ENCODE data around the gene TUT4. TPM values are rescaled to one million over a fixed set of nuclear protein-coding genes. Genes with fewer than 3 reads are reported as not detected.

TUT4 gene, protein sequence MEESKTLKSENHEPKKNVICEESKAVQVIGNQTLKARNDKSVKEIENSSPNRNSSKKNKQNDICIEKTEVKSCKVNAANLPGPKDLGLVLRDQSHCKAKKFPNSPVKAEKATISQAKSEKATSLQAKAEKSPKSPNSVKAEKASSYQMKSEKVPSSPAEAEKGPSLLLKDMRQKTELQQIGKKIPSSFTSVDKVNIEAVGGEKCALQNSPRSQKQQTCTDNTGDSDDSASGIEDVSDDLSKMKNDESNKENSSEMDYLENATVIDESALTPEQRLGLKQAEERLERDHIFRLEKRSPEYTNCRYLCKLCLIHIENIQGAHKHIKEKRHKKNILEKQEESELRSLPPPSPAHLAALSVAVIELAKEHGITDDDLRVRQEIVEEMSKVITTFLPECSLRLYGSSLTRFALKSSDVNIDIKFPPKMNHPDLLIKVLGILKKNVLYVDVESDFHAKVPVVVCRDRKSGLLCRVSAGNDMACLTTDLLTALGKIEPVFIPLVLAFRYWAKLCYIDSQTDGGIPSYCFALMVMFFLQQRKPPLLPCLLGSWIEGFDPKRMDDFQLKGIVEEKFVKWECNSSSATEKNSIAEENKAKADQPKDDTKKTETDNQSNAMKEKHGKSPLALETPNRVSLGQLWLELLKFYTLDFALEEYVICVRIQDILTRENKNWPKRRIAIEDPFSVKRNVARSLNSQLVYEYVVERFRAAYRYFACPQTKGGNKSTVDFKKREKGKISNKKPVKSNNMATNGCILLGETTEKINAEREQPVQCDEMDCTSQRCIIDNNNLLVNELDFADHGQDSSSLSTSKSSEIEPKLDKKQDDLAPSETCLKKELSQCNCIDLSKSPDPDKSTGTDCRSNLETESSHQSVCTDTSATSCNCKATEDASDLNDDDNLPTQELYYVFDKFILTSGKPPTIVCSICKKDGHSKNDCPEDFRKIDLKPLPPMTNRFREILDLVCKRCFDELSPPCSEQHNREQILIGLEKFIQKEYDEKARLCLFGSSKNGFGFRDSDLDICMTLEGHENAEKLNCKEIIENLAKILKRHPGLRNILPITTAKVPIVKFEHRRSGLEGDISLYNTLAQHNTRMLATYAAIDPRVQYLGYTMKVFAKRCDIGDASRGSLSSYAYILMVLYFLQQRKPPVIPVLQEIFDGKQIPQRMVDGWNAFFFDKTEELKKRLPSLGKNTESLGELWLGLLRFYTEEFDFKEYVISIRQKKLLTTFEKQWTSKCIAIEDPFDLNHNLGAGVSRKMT (N-terminal part only)
- 100 to 1,000 TPM in 1 of 2 donors, 10 to 100 TPM in 1; 37.2 to 142 TPM for total RNA-seq
- polyA plus RNA-seq: 10 to 100 TPM; 16.4 to 19.9 TPM
- long read RNA-seq, donor 1, full-length matches to known transcripts: 9 of 55 reads
- long read RNA-seq, donor 1, partial matches to known transcripts: 46 of 55 reads
- long read RNA-seq, donor 1, other reads (novel, unspliced or antisense): 0 of 55 reads
- long read RNA-seq, donor 2, partial matches to known transcripts: 8 of 10 reads
- long read RNA-seq, donor 2, other reads (novel, unspliced or antisense): 0 of 10 reads
- long read RNA-seq, donor 3, full-length matches to known transcripts: 5 of 39 reads
- long read RNA-seq, donor 3, partial matches to known transcripts: 34 of 39 reads
- long read RNA-seq, donor 3, other reads (novel, unspliced or antisense): 0 of 39 reads
- long read RNA-seq, donor 4, full-length matches to known transcripts: 5 of 22 reads
- long read RNA-seq, donor 4, partial matches to known transcripts: 17 of 22 reads
- long read RNA-seq, donor 4, other reads (novel, unspliced or antisense): 0 of 22 reads
- long read RNA-seq, donor 5, full-length matches to known transcripts: 15 of 46 reads
- long read RNA-seq, donor 5, partial matches to known transcripts: 31 of 46 reads
- long read RNA-seq, donor 5, other reads (novel, unspliced or antisense): 0 of 46 reads

DNA sequence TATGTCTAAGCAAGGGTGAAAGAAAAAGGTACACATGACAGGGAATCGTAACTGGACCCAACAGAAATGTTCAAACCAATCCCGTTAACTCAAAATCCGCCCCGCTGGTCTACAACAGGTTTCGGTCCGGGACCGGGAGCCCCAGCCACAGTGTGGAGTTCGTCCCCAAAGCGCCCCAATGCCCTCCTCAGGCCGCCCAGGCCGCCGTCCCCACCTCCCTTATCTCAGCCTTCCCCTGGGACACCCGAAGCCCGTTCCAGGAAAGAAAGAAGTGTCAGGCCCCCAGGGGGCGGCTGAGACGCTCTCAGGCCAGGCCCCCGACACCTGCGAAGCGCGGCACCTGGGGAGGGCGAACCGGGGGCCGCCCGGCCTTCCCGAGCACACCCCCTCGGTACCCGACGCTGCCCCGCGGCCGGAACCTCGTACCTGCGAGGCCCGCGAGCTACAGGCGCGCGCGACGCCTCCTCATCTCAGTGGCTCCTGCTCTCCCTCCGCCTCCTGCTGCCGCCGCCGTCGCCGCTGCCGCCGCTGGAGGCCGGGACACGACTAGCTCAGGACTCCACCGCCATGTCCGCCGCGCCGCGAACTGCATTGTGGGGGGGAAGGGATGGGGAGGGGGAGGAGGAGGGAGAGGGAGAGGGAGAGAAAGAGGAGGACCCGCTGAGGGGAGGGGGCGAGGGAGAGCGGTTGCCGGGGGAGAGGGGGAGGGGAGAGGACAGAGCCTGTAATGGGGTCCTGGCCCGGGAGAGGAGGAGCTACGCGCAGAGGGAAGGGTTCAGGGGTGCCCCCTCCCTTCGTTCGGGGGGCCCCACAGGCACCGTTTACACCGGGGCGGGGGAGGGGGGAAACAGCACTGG lies at the start of gene TUT4:
TSS of gene TUT4 (minus strand) at position 588 of the 857 bp plus-strand sequence. CDS start 26,812 bp downstream, outside the sequence.
- Histone ChIP-seq H3K27me3 (ENCODE audit: control insufficient read depth in 3 of 3, insufficient read depth in 3 of 3, low read length in 2 of 3) (no peaks in the 10 kb centered on the region), H3K4me3 (peak within 1 kb of the TSS; percentile 69), H3K9me3 (ENCODE audit: control insufficient read depth in 4 of 4, insufficient read depth in 3 of 4, low read length in 3 of 4) (no peaks in the 10 kb centered on the region), H3K4me1 (ENCODE audit: control insufficient read depth in 5 of 5, insufficient read depth in 5 of 5, low read length in 5 of 5) (peaks cover 0 to 31% (median 9%) of the 10 kb centered on the region in 5 donors), H3K36me3 (ENCODE audit: control insufficient read depth in 4 of 4, insufficient read depth in 4 of 4, low read length in 4 of 4) (no peaks in the 10 kb centered on the region), H3K9ac (ENCODE audit: insufficient read depth in 1 of 2, low read length in 2 of 2) (peak within 1 kb of the TSS; percentile 90 to 93), H3K27ac (ENCODE audit: low read depth in 1 of 2, low read length in 1 of 2) (peak within 1 kb of the TSS; percentile 88 to 91)
- TF ChIP-seq, protein P1, sequence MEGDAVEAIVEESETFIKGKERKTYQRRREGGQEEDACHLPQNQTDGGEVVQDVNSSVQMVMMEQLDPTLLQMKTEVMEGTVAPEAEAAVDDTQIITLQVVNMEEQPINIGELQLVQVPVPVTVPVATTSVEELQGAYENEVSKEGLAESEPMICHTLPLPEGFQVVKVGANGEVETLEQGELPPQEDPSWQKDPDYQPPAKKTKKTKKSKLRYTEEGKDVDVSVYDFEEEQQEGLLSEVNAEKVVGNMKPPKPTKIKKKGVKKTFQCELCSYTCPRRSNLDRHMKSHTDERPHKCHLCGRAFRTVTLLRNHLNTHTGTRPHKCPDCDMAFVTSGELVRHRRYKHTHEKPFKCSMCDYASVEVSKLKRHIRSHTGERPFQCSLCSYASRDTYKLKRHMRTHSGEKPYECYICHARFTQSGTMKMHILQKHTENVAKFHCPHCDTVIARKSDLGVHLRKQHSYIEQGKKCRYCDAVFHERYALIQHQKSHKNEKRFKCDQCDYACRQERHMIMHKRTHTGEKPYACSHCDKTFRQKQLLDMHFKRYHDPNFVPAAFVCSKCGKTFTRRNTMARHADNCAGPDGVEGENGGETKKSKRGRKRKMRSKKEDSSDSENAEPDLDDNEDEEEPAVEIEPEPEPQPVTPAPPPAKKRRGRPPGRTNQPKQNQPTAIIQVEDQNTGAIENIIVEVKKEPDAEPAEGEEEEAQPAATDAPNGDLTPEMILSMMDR (IDR thresholded peaks at IDR 0.05; ENCODE audit: control extremely low read depth, extremely low read depth): no peak
- WGBS, 2 donors: 0 to 1% methylated on average over 54 to 68 of the region's 68 CpGs
- DNase-seq: peak; percentile 97 to 98 (median 98)
- ATAC-seq (ENCODE audit: insufficient read depth, low FRiP score): peak; percentile 77

DNA sequence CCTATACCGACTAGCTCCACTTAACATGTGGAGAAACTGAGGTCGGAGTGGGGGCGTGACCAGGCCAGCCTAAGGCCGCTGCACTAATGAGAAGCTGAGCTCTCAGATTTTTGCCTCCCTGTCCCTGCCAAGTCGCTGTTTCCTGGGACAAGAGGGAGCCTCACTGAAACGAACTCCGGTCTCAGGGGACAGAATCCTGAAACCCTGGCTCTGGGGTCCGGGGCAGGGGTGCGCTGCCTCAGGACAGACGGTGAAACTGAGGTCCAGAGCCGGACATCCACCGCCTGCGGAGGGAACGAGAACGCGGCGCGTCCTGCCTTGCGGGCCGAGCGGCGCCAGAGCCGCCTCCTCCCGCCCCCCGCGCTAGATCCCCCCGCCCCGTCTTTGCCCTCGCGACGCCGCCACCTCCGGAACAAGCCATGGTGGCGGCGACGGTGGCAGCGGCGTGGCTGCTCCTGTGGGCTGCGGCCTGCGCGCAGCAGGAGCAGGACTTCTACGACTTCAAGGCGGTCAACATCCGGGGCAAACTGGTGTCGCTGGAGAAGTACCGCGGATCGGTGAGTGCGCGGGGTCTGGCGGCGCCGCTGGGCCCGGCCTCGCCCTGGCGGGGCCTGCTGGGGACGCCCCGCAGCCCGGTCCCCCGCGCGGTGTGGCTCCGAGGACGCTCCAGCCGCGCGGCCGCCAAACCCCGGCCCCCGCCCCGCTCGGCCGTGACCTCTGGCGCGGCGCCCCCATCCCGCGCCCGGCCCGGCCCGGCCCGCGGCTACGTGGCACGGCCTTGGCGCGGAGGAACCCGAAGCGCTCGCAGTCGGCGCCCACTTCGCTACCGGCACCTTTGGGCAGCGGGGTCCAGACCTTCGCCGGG lies 49.3 kb upstream of the TUT4 start, which contains the start of gene GPX7:
TSS of gene GPX7 (plus strand) at position 381 of the 865 bp plus-strand sequence. CDS start at position 420, 39 bp downstream.
- TF ChIP-seq, protein P1 (IDR thresholded peaks at IDR 0.05; ENCODE audit: control extremely low read depth, extremely low read depth): no peak
- H3K4me1 ChIP-seq (ENCODE audit: control insufficient read depth in 5 of 5, insufficient read depth in 5 of 5, low read length in 5 of 5): peaks cover 0 to 30% (median 13%) of the 10 kb centered on the region in 5 donors
- DNase-seq (peak; percentile 62 to 75 (median 65)), ATAC-seq (ENCODE audit: insufficient read depth, low FRiP score) (peak; percentile 42)
- peak within 1 kb of the TSS; percentile 86 to 91 for H3K27ac ChIP-seq (ENCODE audit: low read depth in 1 of 2, low read length in 1 of 2)
- peaks cover 0 to 13% (median 8%) of the 10 kb centered on the region in 4 donors for H3K36me3 ChIP-seq (ENCODE audit: control insufficient read depth in 4 of 4, insufficient read depth in 4 of 4, low read length in 4 of 4)
- 1 to 2% methylated on average over 81 to 97 of the region's 97 CpGs for WGBS, 2 donors
- H3K27me3 ChIP-seq (ENCODE audit: control insufficient read depth in 3 of 3, insufficient read depth in 3 of 3, low read length in 2 of 3): no peaks in the 10 kb centered on the region
- no peaks in the 10 kb centered on the region for H3K9me3 ChIP-seq (ENCODE audit: control insufficient read depth in 4 of 4, insufficient read depth in 3 of 4, low read length in 3 of 4)
- peak within 1 kb of the TSS; percentile 69 for H3K4me3 ChIP-seq
- H3K9ac ChIP-seq (ENCODE audit: insufficient read depth in 1 of 2, low read length in 2 of 2): peak within 1 kb of the TSS; percentile 79 to 88

Measured in lung (tissue), 16 donors.